ENCODE results near the gene FTCDNL1.
A peak's percentile ranks its signal among the peaks of the same experiment; 100 is the strongest.

FTCDNL1 gene

GRCh38 chr2:199778655-199779054 is 72.3 kb downstream of the FTCDNL1 start:
- no peak for DNase-seq

- no peak for DNase-seq
Measured at GRCh38 chr2:199777916-199778315, 73.1 kb downstream of the FTCDNL1 start.

- no peak for DNase-seq
Measured at GRCh38 chr2:199777315-199777714, 73.7 kb downstream of the FTCDNL1 start.

GRCh38 chr2:199775267-199775666 is 75.7 kb downstream of the FTCDNL1 start:
- DNase-seq = no peak

GRCh38 chr2:199772035-199772976 is 78.7 kb downstream of the FTCDNL1 start:
- no peak for DNase-seq

- no peak for DNase-seq
Measured at GRCh38 chr2:199770716-199771115, 80.3 kb downstream of the FTCDNL1 start.

GRCh38 chr2:199765646-199766045 is 85.3 kb downstream of the FTCDNL1 start:
- no peak for DNase-seq

GRCh38 chr2:199764273-199764800 is 86.7 kb downstream of the FTCDNL1 start:
- no peak for DNase-seq

- DNase-seq = no peak
Measured at GRCh38 chr2:199762963-199763362, 88.0 kb downstream of the FTCDNL1 start.

GRCh38 chr2:199760574-199760973 is 90.4 kb downstream of the FTCDNL1 start:
- no peak for DNase-seq

- DNase-seq = peak; percentile 78 to 88
Measured at GRCh38 chr2:199757233-199757870, 93.6 kb downstream of the FTCDNL1 start.

- no peak for DNase-seq
Measured at GRCh38 chr2:199756743-199757142, 94.2 kb downstream of the FTCDNL1 start.

GRCh38 chr2:199756211-199756610 is 94.8 kb downstream of the FTCDNL1 start:
- DNase-seq = no peak

GRCh38 chr2:199754766-199755165 is 96.2 kb downstream of the FTCDNL1 start:
- DNase-seq = no peak

GRCh38 chr2:199751492-199752120 is 99.4 kb downstream of the FTCDNL1 start:
- DNase-seq = no peak

- no peak for DNase-seq
Measured at GRCh38 chr2:199749571-199749970, 101.4 kb downstream of the FTCDNL1 start.

- DNase-seq = no peak
Measured at GRCh38 chr2:199744724-199745123, 106.3 kb downstream of the FTCDNL1 start.

- no peak for DNase-seq
Measured at GRCh38 chr2:199744260-199744659, 106.7 kb downstream of the FTCDNL1 start.

GRCh38 chr2:199743415-199744120 is 107.4 kb downstream of the FTCDNL1 start:
- DNase-seq = no peak

- DNase-seq = no peak
Measured at GRCh38 chr2:199742884-199743283, 108.1 kb downstream of the FTCDNL1 start.

- no peak for DNase-seq
Measured at GRCh38 chr2:199740111-199740428, 110.9 kb downstream of the FTCDNL1 start.

GRCh38 chr2:199739413-199740110 is 111.4 kb downstream of the FTCDNL1 start:
- DNase-seq = peak; percentile 37 to 54

All from NCI-H2081 (cell line).